GM08714 (cell line): ENCODE results near the gene DDX1.

Experiments used
- H3K4me3 ChIP-seq: fragments of 200-500 bp; sonication (Bioruptor generic); 2 replicates; pipeline ENCODE4 v1.5.1; 2014; ENCODE audit warnings: mild to moderate bottlenecking, low read length, inconsistent platforms
- ZNF274 ChIP-seq: IDR thresholded peaks from 2 replicates; pipeline ENCODE4 v1.6.1; 2012; ENCODE audit warnings: mild to moderate bottlenecking, low read depth, low read length

Gene DDX1

GRCh38 chr2:15557887-15558311 lies 33.8 kb upstream of the DDX1 start:
- no peak for TF ChIP-seq ZNF274
- H3K4me3 ChIP-seq = no peak overlapping the region

GRCh38 chr2:15559379-15560139 lies 32.1 kb upstream of the DDX1 start:
- H3K4me3 ChIP-seq = peak overlapping the region; percentile 80; the same call in 1 of the 2 replicates
- no peak for TF ChIP-seq ZNF274

GRCh38 chr2:15560140-15560987 lies 31.3 kb upstream of the DDX1 start:
- H3K4me3 ChIP-seq = peak overlapping the region; percentile 80
- no peak for TF ChIP-seq ZNF274

- H3K4me3 ChIP-seq = peak within 1 kb of the TSS; percentile 80
- no peak for TF ChIP-seq ZNF274
Measured at GRCh38 chr2:15560988-15561573, 30.6 kb upstream of the DDX1 start, which contains the start of gene NBAS. Gene NBAS, minus strand, starts transcription at chr2:15561334. Its CDS starts 30 bp downstream, at chr2:15561304.

GRCh38 chr2:15561574-15562344 lies 29.9 kb upstream of the DDX1 start:
- peak overlapping the region; percentile 80 for H3K4me3 ChIP-seq
- no peak for TF ChIP-seq ZNF274

GRCh38 chr2:15562354-15563031 lies 29.2 kb upstream of the DDX1 start:
- TF ChIP-seq ZNF274 = no peak
- no peak overlapping the region for H3K4me3 ChIP-seq

- H3K4me3 ChIP-seq = no peak overlapping the region
- TF ChIP-seq ZNF274 = no peak
Measured at GRCh38 chr2:15563227-15564100, 28.2 kb upstream of the DDX1 start.

- TF ChIP-seq ZNF274 = no peak
- H3K4me3 ChIP-seq = no peak overlapping the region
Measured at GRCh38 chr2:15565392-15565791, 26.3 kb upstream of the DDX1 start.

- H3K4me3 ChIP-seq = no peak overlapping the region
- TF ChIP-seq ZNF274 = no peak
Measured at GRCh38 chr2:15565994-15566671, 25.5 kb upstream of the DDX1 start.

GRCh38 chr2:15566912-15567311 lies 24.8 kb upstream of the DDX1 start:
- no peak for TF ChIP-seq ZNF274
- H3K4me3 ChIP-seq = no peak overlapping the region

GRCh38 chr2:15568874-15569273 lies 22.8 kb upstream of the DDX1 start:
- H3K4me3 ChIP-seq = no peak overlapping the region
- TF ChIP-seq ZNF274 = no peak

- no peak for TF ChIP-seq ZNF274
- H3K4me3 ChIP-seq = no peak overlapping the region
Measured at GRCh38 chr2:15570104-15570503, 21.6 kb upstream of the DDX1 start.
